K562 (cell line): Measurements from ENCODE around the gene FADS6. TPM values are rescaled to one million over a fixed set of nuclear protein-coding genes. Genes with fewer than 3 reads are reported as not detected.

Experiments used
- ATAC-seq: fragments of 200-7000 bp; cut with Tn5 transposase; 3 replicates; pipeline ENCODE4 v1.9.1; 2020; ENCODE audit warnings: moderate library complexity
- BruUV-seq: library from RNA; stranded (reverse); fragments of 400-500 nt; replicated peaks from 2 replicates; lab custom pipeline; 2021; lab: Mats Ljungman, UMichigan
- CTCF ChIA-PET: fragments of 300-600 bp; formaldehyde crosslinking; extraction: SDS; loops from one replicate; lab custom pipeline; 2021; ENCODE audit warnings: low intra/inter-chr PET ratio; lab: Yijun Ruan, JAX
- POLR2A ChIA-PET: fragments of 300-600, 350-650 bp; sonication (Branson Sonifier 250); formaldehyde crosslinking; extraction: SDS; loops from one replicate; lab custom pipeline; 2021; ENCODE audit warnings: antibody characterized with exemption, inconsistent platforms; lab: Yijun Ruan, JAX
- DNase-seq, 4 experiments: peaks; one replicate each; pipeline versions ENCODE4 v3.0.0 to v3.0.0-alpha.2; 2011 to 2018; ENCODE audit warnings: low spot score in 3 of 4, mixed read lengths in 3 of 4; ENCODE audit errors: extremely low read depth in 1 of 4
- FAIRE-seq: peaks from 2 replicates; lab custom pipeline; 2011; peaks lifted over from hg19 to GRCh38; lab: Jason Lieb, UNC
- H2AFZ ChIP-seq: 2 replicates; pipeline ENCODE4 v1.6.0; 2011; ENCODE audit warnings: low read depth, low read length, control low read depth, inconsistent platforms
- H3K27ac ChIP-seq: fragments of 200-600 bp; 3 replicates; pipeline ENCODE4 v1.8.0; 2011; ENCODE audit warnings: low read depth, mild to moderate bottlenecking, control low read depth, inconsistent platforms, low read length, moderate library complexity, mixed read lengths; ENCODE audit errors: extremely low read depth
- H3K27me3 ChIP-seq, 2 experiments: fragments of 300-600 bp in 1 of 2; 2 replicates in 1 of 2; 3 replicates in 1 of 2; pipeline versions ENCODE4 v1.6.0 to v1.8.0; 2011; ENCODE audit warnings: inconsistent platforms in 2 of 2, low read length in 2 of 2, mild to moderate bottlenecking in 1 of 2, mixed read lengths in 1 of 2, moderate library complexity in 1 of 2; ENCODE audit not compliant: control insufficient read depth in 2 of 2, insufficient read depth in 2 of 2
- H3K36me3 ChIP-seq: fragments of 300-600 bp; 3 replicates; pipeline ENCODE4 v1.8.0; 2011; ENCODE audit warnings: mild to moderate bottlenecking, low read length, inconsistent platforms; ENCODE audit not compliant: control insufficient read depth, insufficient read depth
- H3K4me1 ChIP-seq, 2 experiments: fragments of 200-600 bp in 1 of 2; replicated peaks in 1 of 2; 2 replicates in 1 of 2; 3 replicates in 1 of 2; pipeline versions ENCODE4 v1.5.1 to v1.8.0; 2011; ENCODE audit warnings: inconsistent platforms in 2 of 2, low read length in 2 of 2, mild to moderate bottlenecking in 1 of 2, mixed read lengths in 1 of 2, moderate library complexity in 1 of 2; ENCODE audit not compliant: control insufficient read depth in 2 of 2, insufficient read depth in 2 of 2
- H3K4me2 ChIP-seq: 2 replicates; pipeline ENCODE4 v1.6.1; 2011; ENCODE audit warnings: low read length, control low read depth, inconsistent platforms, mixed read lengths; ENCODE audit not compliant: insufficient read depth
- H3K4me3 ChIP-seq: fragments of 200-600 bp; sonication (generic), shearing (Covaris generic); 2 replicates; pipeline ENCODE4 v1.5.1; 2016; ENCODE audit warnings: control low read depth, inconsistent platforms
- H3K79me2 ChIP-seq: fragments of 200-600 bp; 3 replicates; pipeline ENCODE4 v1.8.0; 2011; ENCODE audit warnings: low read length, inconsistent platforms; ENCODE audit not compliant: control insufficient read depth, insufficient read depth
- H3K9ac ChIP-seq, 2 experiments: 2 replicates each; pipeline versions ENCODE4 v1.6.0 to v1.6.1; 2011; ENCODE audit warnings: low read depth in 2 of 2, low read length in 2 of 2, control low read depth in 1 of 2, inconsistent platforms in 1 of 2, mild to moderate bottlenecking in 1 of 2, mixed read lengths in 1 of 2; ENCODE audit not compliant: insufficient read depth in 1 of 2
- H3K9me1 ChIP-seq: one replicate; pipeline ENCODE4 v1.6.0; 2011; ENCODE audit warnings: inconsistent platforms, mild to moderate bottlenecking, low read length, moderate library complexity; ENCODE audit not compliant: control insufficient read depth, insufficient read depth
- H3K9me3 ChIP-seq: replicated peaks from 2 replicates; pipeline ENCODE4 v1.5.1; 2011; ENCODE audit warnings: low read depth, low read length, inconsistent platforms; ENCODE audit not compliant: control insufficient read depth, insufficient read depth
- H4K20me1 ChIP-seq: replicated peaks from 2 replicates; pipeline ENCODE4 v1.6.1; 2011; ENCODE audit warnings: low read length, inconsistent platforms, mixed read lengths; ENCODE audit not compliant: control insufficient read depth, insufficient read depth
- ETV1 ChIP-seq: fragments of 450-650 bp; conservative IDR thresholded peaks from 2 replicates; pipeline ENCODE4 v1.6.1; 2016; ENCODE audit warnings: missing genetic modification characterization, control low read depth, low read depth, missing compliant biosample characterization
- MTF1 ChIP-seq: fragments of 250-450 bp; sonication (Bioruptor Pico); IDR thresholded peaks from 2 replicates; pipeline ENCODE4 v1.9.0; 2021; ENCODE audit warnings: moderate library complexity, mild to moderate bottlenecking, inconsistent platforms, borderline replicate concordance
- NFRKB ChIP-seq: fragments of 450-650 bp; IDR thresholded peaks from 2 replicates; pipeline ENCODE4 v1.6.1; 2016; ENCODE audit warnings: low read depth
- RBM25 ChIP-seq: fragments of 200-400 bp; formaldehyde crosslinking; IDR thresholded peaks from 2 replicates; pipeline ENCODE4 v1.6.1; 2018; ENCODE audit warnings: low read length, low read depth, moderate library complexity; ENCODE audit not compliant: severe bottlenecking
- RNF219 ChIP-seq: fragments of 250-450 bp; sonication (Bioruptor Pico); IDR thresholded peaks from 2 replicates; pipeline ENCODE4 v1.5.0; 2022; ENCODE audit warnings: mild to moderate bottlenecking
- SMARCA5 ChIP-seq: fragments of 450-650 bp; IDR thresholded peaks from 2 replicates; pipeline ENCODE4 v1.6.1; 2016
- SUPT5H ChIP-seq: fragments of 450-650 bp; IDR thresholded peaks from 2 replicates; pipeline ENCODE4 v1.6.1; 2016
- ZNF140 ChIP-seq: fragments of 250-450 bp; sonication (Bioruptor Pico); IDR thresholded peaks from 2 replicates; pipeline ENCODE4 v1.8.0; 2021; ENCODE audit warnings: moderate library complexity, mild to moderate bottlenecking, inconsistent platforms
- ZNF175 ChIP-seq: fragments of 200-800 bp; sonication (Bioruptor generic); IDR thresholded peaks from 2 replicates; pipeline ENCODE4 v1.6.1; 2016; ENCODE audit warnings: low read depth, mild to moderate bottlenecking, missing genetic modification characterization, missing compliant biosample characterization
- ZNF263 ChIP-seq: sonication (generic); formaldehyde crosslinking; IDR thresholded peaks from 2 replicates; pipeline ENCODE4 v1.8.0; 2022; ENCODE audit warnings: mild to moderate bottlenecking, missing genetic modification reagents, borderline replicate concordance
- WGBS: fragments of 100-300 bp; shearing (Covaris generic); methylation state at CpG from one replicate; pipeline ENCODE4 v1.1.6; 2016; ENCODE audit warnings: low coverage, mixed read lengths; ENCODE audit not compliant: insufficient coverage; ENCODE audit errors: missing lambda C conversion rate; 5-methylcytosine and 5-hydroxymethylcytosine counted together
- in situ Hi-C: fragments of 300-500 bp; cut with MboI; formaldehyde crosslinking; loops from 4 replicates; pipeline ENCODE4 v1.15.0; 2018; ENCODE audit warnings: inconsistent platforms, mixed read lengths
- intact Hi-C: fragments of 100-400 bp; cut with micrococcal nuclease; formaldehyde crosslinking; loops from 2 replicates; pipeline ENCODE4 v1.14.2; 2022
- polyA plus RNA-seq, 8 experiments: library from polyadenylated mRNA; depleted of rRNA in 4 of 8; stranded (reverse) in 5 of 8; unstranded in 3 of 8; fragments of >200 nt; fragmentation: Nextera tagmentation in 2 of 8; fragmentation: Illumina TruSeq in 1 of 8; extraction: Ambion mirVana in 2 of 8; extraction: Trizol in 1 of 8; gene quantifications; 2 replicates each; pipeline versions ENCODE4 v1.2.1 to v1.2.3, GENCODE V29; 2011 to 2014; ENCODE audit warnings: inconsistent platforms in 1 of 8, missing spikeins in 1 of 8
- total RNA-seq, 7 experiments: library from RNA; depleted of rRNA in 6 of 7; stranded (reverse); fragments of >200 nt in 6 of 7; fragmentation: Illumina TruSeq in 2 of 7; extraction: Trizol in 2 of 7; gene quantifications; 2 replicates each; pipeline versions ENCODE4 v1.2.1 to v1.2.3, GENCODE V29; 2011 to 2021; ENCODE audit warnings: low replicate concordance in 1 of 7

Gene FADS6
- total and polyA plus RNA-seq, 9 of the 15 experiments (the other 6 are each of a cell fraction or from before 2014, with no cell fraction given), result 0.18 to 0.22 TPM; not detected in 7

GRCh38 chr17:74868908-74869255 lies 24.6 kb downstream of the FADS6 start:
- 56% methylated on average over 6 of the region's 6 CpGs for WGBS
- DNase-seq, result no peak
- H3K9me1 ChIP-seq, result no peaks in the 10 kb centered on the region
- TF ChIP-seq SUPT5H, result 0 out of 2 replicates have a peak, but pooled peaks have one; percentile 5
- TF ChIP-seq RBM25, result no peak
- no peak for TF ChIP-seq ETV1 (tag)
- TF ChIP-seq SMARCA5, result 0 out of 2 replicates have a peak, but pooled peaks have one; percentile 37
- TF ChIP-seq NFRKB, result peak; percentile 78; the same call in 1 of the 2 replicates
- TF ChIP-seq RNF219 (CRISPR knock-in tag), result no peak
- peak; percentile 6; the same call in 1 of the 2 replicates for TF ChIP-seq ZNF175 (CRISPR knock-in tag)
- no peak for TF ChIP-seq ZNF140 (CRISPR knock-in tag)
- peak; percentile 70 for TF ChIP-seq ZNF263 (CRISPR knock-in tag)
- no peak for TF ChIP-seq MTF1
- TF ChIP-seq, all 486 proteins: peak for 5
- no peaks in the 10 kb centered on the region for H3K27me3 ChIP-seq
- in situ Hi-C loops (no loop called here), intact Hi-C loops (loop anchor here (5.0 kb wide), 2 partner anchors 88 to 122 kb away; partner anchors contain the start of gene NHERF1)
- no peaks in the 10 kb centered on the region for H3K9me3 ChIP-seq
- ChIA-PET POLR2A (interaction anchor here (0.5 to 1.8 kb wide), 10 partner anchors 9 to 458 kb away, joined by 3 to 7 read pairs (median 4); partner anchors contain the start of genes HID1 and OTOP2), CTCF (no interaction called here)
- FAIRE-seq (no peak), ATAC-seq (no peak)
- peaks cover 28% of the 10 kb centered on the region for H3K79me2 ChIP-seq
- peaks cover 45% of the 10 kb centered on the region; the same call in 2 of the 3 replicates for H3K36me3 ChIP-seq
- peak overlapping the region; percentile 89 for H3K27ac ChIP-seq
- no TSS peak for BruUV-seq
- H3K4me1 ChIP-seq, result peaks cover 54 to 75% of the 10 kb centered on the region in 2 experiments
- H2AFZ ChIP-seq, result no peak overlapping the region; the same call in 1 of the 2 replicates
- peak overlapping the region; percentile 45 to 87 for H3K9ac ChIP-seq
- H4K20me1 ChIP-seq, result no peaks in the 10 kb centered on the region; the same call in 1 of the 2 replicates
- H3K4me2 ChIP-seq, result peak overlapping the region; percentile 76
- H3K4me3 ChIP-seq, result no peak overlapping the region
